Coronary artery (tissue), 2 donors: Measurements from ENCODE around the gene TTC22.

ENCODE experiments used
- DNase-seq: peaks from one replicate; pipeline ENCODE4 v3.0.0-alpha.2; 2017; ENCODE audit warnings: low spot score
- H3K27ac ChIP-seq, 2 donors: fragments of 200-600 bp; sonication (generic); one replicate each; pipeline ENCODE4 v1.5.1; 2016 to 2019
- H3K4me3 ChIP-seq: fragments of 200-600 bp; sonication (generic); 2 replicates; pipeline ENCODE4 v1.5.1; 2016; ENCODE audit warnings: mild to moderate bottlenecking, moderate library complexity
- CTCF ChIP-seq: fragments of 200-600 bp; sonication (generic); IDR thresholded peaks from one replicate; pipeline ENCODE4 v1.5.1; 2019; ENCODE audit warnings: antibody characterized with exemption

Gene TTC22

GRCh38 chr1:54800899-54801759, at the start of gene TTC22:
Gene TTC22, minus strand, starts transcription at chr1:54801323. Its CDS starts 160 bp downstream, at chr1:54801163.
- peak within 1 kb of the TSS; percentile 63 for H3K4me3 ChIP-seq
- H3K27ac ChIP-seq = no peak within 1 kb of the TSS
- no peak for TF ChIP-seq CTCF
- no peak for DNase-seq

- no peak for TF ChIP-seq CTCF
- H3K4me3 ChIP-seq = no peak overlapping the region
- peak overlapping the region in 1 of 2 donors; percentile 64 for H3K27ac ChIP-seq
- no peak for DNase-seq
These were observed 49.6 kb upstream of the TTC22 start for GRCh38 chr1:54850737-54851136.

GRCh38 chr1:54850069-54850730, 49.1 kb upstream of the TTC22 start:
- TF ChIP-seq CTCF = no peak
- Histone ChIP-seq H3K27ac (peak overlapping the region in 1 of 2 donors; percentile 15), H3K4me3 (no peak overlapping the region)
- no peak for DNase-seq

- DNase-seq = no peak
- Histone ChIP-seq H3K27ac (no peak overlapping the region), H3K4me3 (no peak overlapping the region)
- TF ChIP-seq CTCF = no peak
These were observed 48.3 kb upstream of the TTC22 start for GRCh38 chr1:54849219-54850068.

- Histone ChIP-seq H3K4me3 (no peak overlapping the region), H3K27ac (no peak overlapping the region)
- TF ChIP-seq CTCF = no peak
- no peak for DNase-seq
These were observed 47.2 kb upstream of the TTC22 start for GRCh38 chr1:54848134-54848948.

- DNase-seq = no peak
- no peak overlapping the region for H3K27ac ChIP-seq
- H3K4me3 ChIP-seq = no peak overlapping the region
- no peak for TF ChIP-seq CTCF
These were observed 45.7 kb upstream of the TTC22 start for GRCh38 chr1:54846716-54847284.
